Heart left ventricle (tissue), 16 donors: ENCODE results near the gene ROR1. TPM values are rescaled to one million over a fixed set of nuclear protein-coding genes. Genes with fewer than 3 reads are reported as not detected.

ENCODE experiments used
- ATAC-seq, 4 donors: fragments of 200-7000 bp; cut with Tn5 transposase; one replicate each; pipeline ENCODE4 v1.9.1; 2020 to 2022; ENCODE audit warnings: moderate library complexity in 4 of 4, mild to moderate bottlenecking in 3 of 4, moderate number of reproducible peaks in 1 of 4
- DNase-seq, 5 donors: peaks; one replicate each; pipeline ENCODE4 v3.0.0-alpha.2; 2020
- H3K27ac ChIP-seq, 12 donors: fragments of 200-600 bp; sonication (generic) in 4 of 12; one replicate each; pipeline versions ENCODE4 v1.5.0 to v1.8.0; 2016 to 2022; ENCODE audit warnings: mild to moderate bottlenecking in 2 of 12
- H3K27me3 ChIP-seq, 9 donors: fragments of 200-600 bp; sonication (generic) in 2 of 9; one replicate each; pipeline versions ENCODE4 v1.5.1 to v1.8.0; 2016 to 2022; ENCODE audit warnings: mild to moderate bottlenecking in 3 of 9
- H3K36me3 ChIP-seq, 9 donors: fragments of 200-600 bp; sonication (generic) in 2 of 9; one replicate each; pipeline versions ENCODE4 v1.5.0 to v1.8.0; 2018 to 2022; ENCODE audit warnings: mild to moderate bottlenecking in 2 of 9
- H3K4me1 ChIP-seq, 12 donors: fragments of 200-600 bp; sonication (generic) in 4 of 12; one replicate each; pipeline versions ENCODE4 v1.5.0 to v1.8.0; 2016 to 2022; ENCODE audit warnings: mild to moderate bottlenecking in 3 of 12
- H3K4me3 ChIP-seq, 12 donors: fragments of 200-600 bp; sonication (generic) in 4 of 12; one replicate each; pipeline versions ENCODE4 v1.5.0 to v1.8.0; 2017 to 2022; ENCODE audit warnings: mild to moderate bottlenecking in 9 of 12, moderate library complexity in 4 of 12
- H3K9me3 ChIP-seq, 12 donors: fragments of 200-600 bp; sonication (generic) in 4 of 12; one replicate each; pipeline versions ENCODE4 v1.5.0 to v1.8.0; 2016 to 2022; ENCODE audit warnings: mild to moderate bottlenecking in 1 of 12
- CTCF ChIP-seq, 12 donors: fragments of 200-600 bp; sonication (generic) in 4 of 12; IDR thresholded peaks; one replicate each; pipeline versions ENCODE4 v1.5.0 to v1.8.0; 2018 to 2022; ENCODE audit warnings: antibody characterized with exemption in 12 of 12, mild to moderate bottlenecking in 5 of 12
- POLR2A ChIP-seq, 2 donors: fragments of 450-650 bp; IDR thresholded peaks; one replicate each; pipeline ENCODE4 v1.6.1; 2017; ENCODE audit warnings: antibody characterized with exemption in 2 of 2, mild to moderate bottlenecking in 2 of 2, moderate library complexity in 2 of 2
- WGBS, 4 donors: extraction: QIAGEN DNeasy Blood & Tissue Kit in 2 of 4; methylation state at CpG; one replicate each; pipeline versions ENCODE4 v1.1.5 to v1.1.7; 2013 to 2018; 5-methylcytosine and 5-hydroxymethylcytosine counted together
- intact Hi-C, 10 donors: fragments of 100-400 bp; cut with DNase I; formaldehyde crosslinking; loops; one replicate each; pipeline versions ENCODE4 v1.11.1 to v1.14.2; 2022
- polyA plus RNA-seq, 2 donors: library from polyadenylated mRNA; stranded (reverse); fragments of 200-250 nt; gene quantifications; one replicate each; pipeline ENCODE4 v1.2.3, GENCODE V29; 2013
- total RNA-seq, 9 donors: library from RNA; depleted of rRNA in 2 of 9; stranded (reverse); fragments of >200 nt in 2 of 9; fragmentation: NEBNext Ultra II Directional in 3 of 9; extraction: Animal tissue kit (Norgen Biotek cat#: 25700) in 3 of 9; gene quantifications; one replicate each; pipeline versions ENCODE4 v1.1.0 to v1.2.4, GENCODE V29; 2016 to 2023
- donor health status: ischemic (EF 13 %, LVEDD 7.1; RV severe dilation, severe dysfunction).
- donor health status: healthy with polysubstance abuse.
- donor health status: DM: no; HTN: yes; CAD: no.
- donor health status: DM: no; HTN: no; CAD: no.
- donor health status: ischemic (EF 25% LVEDD 6.9; RV normal size, moderate dysfunction).
- donor health status: ischemic (EF 25% LVEDD 5.7; RV mildly dilated, moderate dysfunction).
- donor health status: healthy.
- donor health status: DM: yes; HTN: yes; CAD: no.
- donor health status: ischemic (EF 35%, LVEDD 5.7; RV mildly dilated, moderate dysfunction).
- donor health status: nonischemic (EF 11% LVEDD 7.7; RV severe dilation, severe dysfunction).
- donor health status: DM: yes; HTN: yes; CAD: no.
- donor health status: PGD.
- donor health status: ischemic (EF 29% LVEDD 5.4; RV normal size, mild dysfunction).
- donor health status: nonischemic (EF 23%, LVEDD 6.1; RV moderate dilation, normal function).

Gene ROR1
- total and polyA plus RNA-seq, 11 donors, result 4.1 to 35.3 (median 19.3) TPM

GRCh38 chr1:64090436-64090835, 316.6 kb downstream of the ROR1 start:
- TF ChIP-seq CTCF (IDR thresholded peaks at IDR 0.05) (no peak), POLR2A (IDR thresholded peaks at IDR 0.05) (no peak)
- DNase-seq (no peak), ATAC-seq (no peak)
- intact Hi-C loops, result no loop called here
- H3K27me3 ChIP-seq, result no peaks in the 10 kb centered on the region
- no peaks in the 10 kb centered on the region for H3K36me3 ChIP-seq
- no peaks in the 10 kb centered on the region for H3K9me3 ChIP-seq
- no peak overlapping the region for H3K27ac ChIP-seq
- peaks cover 0 to 23% (median 0%) of the 10 kb centered on the region in 12 donors for H3K4me1 ChIP-seq
- no peak overlapping the region for H3K4me3 ChIP-seq
- WGBS, 4 donors, result 53 to 73% (median 66%) methylated on average over 3 of the region's 3 CpGs

- no peak for DNase-seq
- Histone ChIP-seq H3K27me3 (no peaks in the 10 kb centered on the region), H3K4me3 (no peak overlapping the region), H3K4me1 (peaks cover 0 to 18% (median 1%) of the 10 kb centered on the region in 12 donors), H3K36me3 (no peaks in the 10 kb centered on the region), H3K27ac (peak overlapping the region in 5 of 12 donors; percentile 10 to 60 (median 30)), H3K9me3 (no peaks in the 10 kb centered on the region)
- 25 to 53% (median 37%) methylated on average over 5 of the region's 5 CpGs for WGBS, 4 donors
- peak; percentile 56 to 70 (median 61) for ATAC-seq
- TF ChIP-seq POLR2A (IDR thresholded peaks at IDR 0.05), result no peak
- no peak for TF ChIP-seq CTCF (IDR thresholded peaks at IDR 0.05)
- intact Hi-C loops, result no loop called here
Observed at GRCh38 chr1:64092851-64093371, 319.1 kb downstream of the ROR1 start.

- DNase-seq, result no peak
- no peak for ATAC-seq
- intact Hi-C loops, result no loop called here
- peaks cover 0 to 24% (median 4%) of the 10 kb centered on the region in 12 donors for H3K4me1 ChIP-seq
- TF ChIP-seq CTCF (IDR thresholded peaks at IDR 0.05) (no peak), POLR2A (IDR thresholded peaks at IDR 0.05) (no peak)
- no peaks in the 10 kb centered on the region for H3K9me3 ChIP-seq
- H3K4me3 ChIP-seq, result no peak overlapping the region
- H3K27ac ChIP-seq, result peak overlapping the region in 1 of 12 donors; percentile 60
- no peaks in the 10 kb centered on the region for H3K27me3 ChIP-seq
- no peaks in the 10 kb centered on the region for H3K36me3 ChIP-seq
Observed at GRCh38 chr1:64093941-64094340, 320.1 kb downstream of the ROR1 start.

GRCh38 chr1:64095832-64096231, 322.0 kb downstream of the ROR1 start:
- no peak for DNase-seq
- no peak overlapping the region for H3K27ac ChIP-seq
- TF ChIP-seq CTCF (IDR thresholded peaks at IDR 0.05) (no peak), POLR2A (IDR thresholded peaks at IDR 0.05) (no peak)
- WGBS, 4 donors, result 90 to 98% (median 93%) methylated on average over 1 of the region's 1 CpG
- no peak overlapping the region for H3K4me3 ChIP-seq
- intact Hi-C loops, result loop anchor here in 1 of 10 donors (5.0 kb wide), 1 partner anchor 44 kb away; no protein-coding TSS in a partner anchor
- no peaks in the 10 kb centered on the region for H3K27me3 ChIP-seq
- H3K36me3 ChIP-seq, result no peaks in the 10 kb centered on the region
- no peak for ATAC-seq
- H3K4me1 ChIP-seq, result peaks cover 0 to 32% (median 9%) of the 10 kb centered on the region in 12 donors
- no peaks in the 10 kb centered on the region for H3K9me3 ChIP-seq
